ENCODE data around the gene OTUD3.

OTUD3 gene

GRCh38 chr1:19955534-19956170 lies 73.5 kb downstream of the OTUD3 start:
- DNase-seq (ENCODE audit: low read depth): no peak

GRCh38 chr1:19957779-19958178 lies 75.6 kb downstream of the OTUD3 start:
- no peak for DNase-seq (ENCODE audit: low read depth)

GRCh38 chr1:19960591-19960990 lies 78.4 kb downstream of the OTUD3 start:
- no peak for DNase-seq (ENCODE audit: low read depth)

Measured in amniotic epithelial cell (primary cell).